Lung microvascular endothelial cell (primary cell): Measurements from ENCODE around the gene OR51V1. TPM values are rescaled to one million over a fixed set of nuclear protein-coding genes. Genes with fewer than 3 reads are reported as not detected.
"Not testable (repeated sequence)": the region's sequence is repeated elsewhere in the genome, so short reads cannot be mapped to it uniquely, and the experiment has no call there.

Experiments used
- DNase-seq, 2 donors: peaks; one replicate each; pipeline versions ENCODE4 v3.0.0 to v3.0.0-alpha.2; 2010; ENCODE audit warnings: low read depth in 2 of 2
- total RNA-seq: library from RNA; depleted of rRNA; stranded (reverse); fragments of >200 nt; gene quantifications from 2 replicates; pipeline ENCODE4 v1.2.1, GENCODE V29; 2014

The OR51V1 gene, protein sequence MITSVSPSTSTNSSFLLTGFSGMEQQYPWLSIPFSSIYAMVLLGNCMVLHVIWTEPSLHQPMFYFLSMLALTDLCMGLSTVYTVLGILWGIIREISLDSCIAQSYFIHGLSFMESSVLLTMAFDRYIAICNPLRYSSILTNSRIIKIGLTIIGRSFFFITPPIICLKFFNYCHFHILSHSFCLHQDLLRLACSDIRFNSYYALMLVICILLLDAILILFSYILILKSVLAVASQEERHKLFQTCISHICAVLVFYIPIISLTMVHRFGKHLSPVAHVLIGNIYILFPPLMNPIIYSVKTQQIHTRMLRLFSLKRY
- not detected in 2 replicates for total RNA-seq

DNA sequence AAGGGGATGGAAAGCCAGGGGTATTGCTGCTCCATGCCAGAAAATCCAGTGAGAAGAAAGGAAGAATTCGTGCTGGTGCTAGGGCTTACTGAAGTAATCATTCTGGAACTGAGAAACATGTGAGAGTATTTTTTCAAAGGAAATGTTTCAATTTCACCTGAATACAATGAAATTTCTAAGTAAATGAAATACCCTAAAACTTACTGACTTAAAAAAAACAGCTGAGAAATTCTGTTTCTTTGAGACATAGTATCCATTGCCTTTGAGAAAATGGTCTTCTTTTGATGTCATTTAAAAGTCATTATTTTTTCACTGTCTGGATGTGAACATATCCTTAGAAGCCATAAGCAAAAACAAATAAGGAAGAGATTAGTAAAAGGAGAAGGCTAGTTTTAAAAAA, at the start of gene OR51V1:
TSS of gene OR51V1 (minus strand) at position 101 of the 400 bp plus-strand sequence. CDS start at position 101, 0 bp downstream.
- no peak for DNase-seq

DNA sequence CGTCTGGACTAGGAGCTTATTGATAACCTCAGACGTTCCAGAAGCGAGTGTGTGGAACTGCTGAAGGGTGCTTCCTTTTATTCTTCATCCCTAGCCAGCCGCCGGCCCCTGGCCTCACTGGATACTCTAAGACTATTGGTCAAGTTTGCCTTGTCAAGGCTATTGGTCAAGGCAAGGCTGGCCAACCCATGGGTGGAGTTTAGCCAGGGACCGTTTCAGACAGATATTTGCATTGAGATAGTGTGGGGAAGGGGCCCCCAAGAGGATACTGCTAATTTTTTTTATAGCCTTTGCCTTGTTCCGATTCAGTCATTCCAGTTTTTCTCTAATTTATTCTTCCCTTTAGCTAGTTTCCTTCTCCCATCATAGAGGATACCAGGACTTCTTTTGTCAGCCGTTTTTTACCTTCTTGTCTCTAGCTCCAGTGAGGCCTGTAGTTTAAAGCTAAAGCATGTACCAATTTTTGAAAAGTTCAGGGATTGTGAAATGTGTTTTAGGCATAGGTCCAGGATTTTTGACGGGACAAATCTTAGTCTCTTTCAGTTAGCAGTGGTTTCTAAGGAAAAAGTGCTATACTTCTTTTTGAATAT, 49.4 kb upstream of the OR51V1 start, which contains the start of gene HBG1:
TSS of gene HBG1 (minus strand) at position 51 of the 590 bp plus-strand sequence. CDS start 53 bp downstream, outside the sequence.
- not testable (repeated sequence) for DNase-seq

DNA sequence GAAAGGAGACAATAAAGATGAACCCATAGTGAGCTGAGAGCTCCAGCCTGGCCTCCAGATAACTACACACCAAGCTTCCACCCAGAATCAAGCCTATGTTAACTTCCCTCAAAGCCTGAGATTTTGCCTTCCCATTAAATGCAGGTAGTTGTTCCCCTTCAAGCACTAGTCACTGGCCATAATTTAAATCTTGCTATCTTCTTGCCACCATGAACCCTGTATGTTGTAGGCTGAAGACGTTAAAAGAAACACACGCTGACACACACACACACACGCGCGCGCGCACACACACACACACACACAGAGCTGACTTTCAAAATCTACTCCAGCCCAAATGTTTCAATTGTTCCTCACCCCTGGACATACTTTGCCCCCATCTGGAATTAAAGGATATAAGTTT, 48.0 kb upstream of the OR51V1 start:
- DNase-seq: not testable (repeated sequence)

DNA sequence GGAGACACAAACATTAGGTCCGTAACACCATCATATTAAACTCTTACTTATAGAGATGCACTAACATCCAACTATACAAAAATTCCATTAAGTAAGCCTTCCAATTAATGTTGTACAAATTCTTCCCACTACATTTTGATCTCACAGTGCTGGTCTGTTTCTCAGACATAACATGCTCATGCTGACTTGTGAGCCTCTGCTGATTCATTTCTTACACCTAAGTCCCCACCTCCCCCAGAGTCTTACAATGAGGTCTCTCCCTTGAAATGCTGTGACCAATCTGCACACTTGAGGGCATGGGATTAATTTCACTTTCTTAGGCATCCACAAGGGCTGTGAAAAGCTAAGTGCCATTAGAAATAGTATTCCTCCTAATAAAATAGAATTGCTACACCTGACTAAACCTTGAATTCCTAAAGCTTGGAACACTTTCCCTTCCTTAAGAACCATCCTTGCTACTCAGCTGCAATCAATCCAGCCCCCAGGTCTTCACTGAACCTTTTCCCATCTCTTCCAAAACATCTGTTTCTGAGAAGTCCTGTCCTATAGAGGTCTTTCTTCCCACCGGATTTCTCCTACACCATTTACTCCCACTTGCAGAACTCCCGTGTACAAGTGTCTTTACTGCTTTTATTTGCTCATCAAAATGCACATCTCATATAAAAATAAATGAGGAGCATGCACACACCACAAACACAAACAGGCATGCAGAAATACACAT, 47.1 kb upstream of the OR51V1 start:
- DNase-seq: no peak

DNA sequence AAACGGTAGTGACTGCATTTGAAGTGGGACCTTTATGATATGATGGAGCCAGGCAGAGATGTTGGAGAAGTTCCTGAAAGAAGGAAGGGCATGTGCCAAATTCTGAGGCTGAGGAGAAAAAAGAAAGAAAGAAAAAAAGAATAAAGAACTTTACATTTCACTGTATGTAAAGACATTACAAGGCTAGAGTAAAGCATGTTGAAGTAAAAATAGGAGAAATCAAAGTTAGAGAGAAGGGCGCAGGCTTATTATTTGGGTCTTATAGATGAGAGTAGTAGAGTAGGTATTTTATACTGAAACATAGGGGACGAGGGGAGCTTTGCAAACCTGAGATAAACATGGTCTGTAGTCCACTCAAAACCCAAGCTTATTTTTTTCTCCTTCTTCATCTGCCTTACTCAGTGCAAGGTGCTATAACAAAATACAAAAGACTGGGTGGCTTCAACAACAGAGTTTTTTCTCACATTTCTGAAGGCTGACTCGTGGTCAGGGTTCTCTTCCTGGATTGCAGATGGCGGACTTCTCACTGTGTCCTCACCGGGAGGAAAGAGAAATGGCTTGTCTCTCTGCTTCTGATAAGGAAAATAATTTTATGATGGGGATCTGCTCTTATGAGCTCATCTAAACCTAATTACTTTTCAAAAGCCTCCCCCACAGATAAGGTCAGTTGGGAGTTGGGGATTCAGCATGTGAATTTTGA, 46.4 kb upstream of the OR51V1 start:
- no peak for DNase-seq

DNA sequence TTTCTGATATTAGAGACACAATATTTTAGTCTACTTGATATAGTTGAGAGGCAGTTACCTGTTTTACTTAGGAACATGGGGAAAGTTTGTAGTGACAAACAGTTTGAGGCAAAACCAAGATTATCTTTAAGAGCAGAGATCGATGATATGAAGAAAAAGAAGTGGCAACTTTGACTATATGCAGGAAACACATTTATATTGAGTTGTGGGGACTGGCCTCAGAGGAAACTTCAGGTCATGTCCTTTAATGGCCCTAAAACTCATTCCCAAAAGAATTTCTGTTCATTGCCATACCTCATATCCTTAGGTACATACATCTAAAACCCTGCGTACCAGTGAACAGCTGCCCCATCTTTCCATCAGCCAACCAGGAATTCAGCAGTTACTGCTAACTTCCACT, 44.7 kb upstream of the OR51V1 start:
- no peak for DNase-seq

DNA sequence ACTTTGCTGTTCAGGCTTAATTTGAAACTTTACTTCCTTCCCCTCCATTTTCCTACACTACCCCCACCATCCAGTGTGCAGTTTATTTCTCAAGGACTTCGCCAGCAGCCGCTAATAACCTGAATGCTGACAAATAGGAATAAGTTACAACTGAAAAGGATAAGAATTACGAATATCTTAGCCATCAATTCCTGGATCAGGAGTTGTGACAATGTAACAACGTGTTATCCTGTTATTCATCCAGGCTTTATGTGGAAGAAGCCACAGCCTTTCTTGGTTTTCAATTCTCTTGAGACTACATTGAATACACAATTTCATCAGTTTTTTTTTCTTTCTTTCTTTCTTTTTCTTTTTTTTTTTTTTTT, 43.3 kb upstream of the OR51V1 start:
- DNase-seq: no peak

DNA sequence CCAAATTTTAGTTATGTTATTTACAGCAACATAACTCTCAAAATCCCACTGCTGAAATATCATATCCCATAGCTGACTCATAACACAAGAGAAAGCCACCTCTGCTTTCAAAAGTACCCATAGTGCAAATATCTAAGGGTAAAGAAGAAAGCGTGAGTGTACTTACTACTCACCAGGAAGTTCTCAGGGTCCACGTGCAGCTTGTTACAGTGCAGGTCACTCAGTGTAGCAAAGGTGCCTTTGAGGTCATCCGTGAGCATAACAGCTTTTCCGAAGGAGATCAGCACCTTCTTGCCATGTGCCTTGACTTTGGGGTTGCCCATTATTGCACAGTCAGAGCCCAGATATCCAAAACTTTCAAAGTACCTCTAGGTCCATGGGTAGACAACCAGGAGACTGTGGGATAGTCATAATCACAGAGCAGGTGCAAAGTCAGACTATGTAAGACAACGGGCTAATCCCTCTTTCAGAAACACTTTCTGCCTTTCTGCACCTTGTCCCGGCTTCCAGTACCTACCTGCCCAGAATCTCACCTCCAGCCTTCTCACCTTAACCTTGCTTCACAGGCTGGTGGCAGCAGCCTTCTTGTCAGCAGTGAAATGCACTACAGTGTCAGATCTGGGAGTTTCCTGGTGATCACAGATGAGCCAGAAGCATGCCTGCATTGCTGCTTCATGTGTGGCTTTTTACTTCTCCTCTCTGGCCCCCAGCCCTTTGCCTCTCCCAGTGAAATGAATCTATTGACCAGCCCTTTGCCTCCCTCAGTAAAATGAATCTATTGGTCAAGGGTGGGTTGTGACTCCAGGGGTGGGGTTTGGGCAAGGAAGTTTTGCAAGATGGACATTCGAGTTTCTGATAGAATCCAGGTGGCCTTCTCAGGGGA, 42.7 kb upstream of the OR51V1 start:
- peak in 1 of 2 donors; percentile 14 for DNase-seq

DNA sequence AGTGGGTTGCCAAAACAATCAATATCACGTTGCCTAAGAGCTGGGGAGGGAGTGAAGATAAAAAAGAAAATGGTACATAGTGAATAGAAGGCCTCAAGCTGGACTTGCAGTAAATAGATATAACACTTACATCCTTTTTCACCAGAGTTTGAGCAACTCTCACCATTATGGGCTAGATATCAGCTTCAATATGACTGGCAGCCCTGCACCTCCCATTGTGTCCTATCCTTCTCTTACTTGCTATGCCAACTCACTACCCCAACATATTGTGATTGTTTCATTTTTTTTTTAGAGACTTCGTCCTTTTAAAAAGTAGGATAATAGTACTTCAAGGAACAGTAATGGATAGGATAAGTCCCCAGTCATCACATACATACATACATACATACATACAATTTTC, 41.7 kb upstream of the OR51V1 start:
- no peak for DNase-seq

DNA sequence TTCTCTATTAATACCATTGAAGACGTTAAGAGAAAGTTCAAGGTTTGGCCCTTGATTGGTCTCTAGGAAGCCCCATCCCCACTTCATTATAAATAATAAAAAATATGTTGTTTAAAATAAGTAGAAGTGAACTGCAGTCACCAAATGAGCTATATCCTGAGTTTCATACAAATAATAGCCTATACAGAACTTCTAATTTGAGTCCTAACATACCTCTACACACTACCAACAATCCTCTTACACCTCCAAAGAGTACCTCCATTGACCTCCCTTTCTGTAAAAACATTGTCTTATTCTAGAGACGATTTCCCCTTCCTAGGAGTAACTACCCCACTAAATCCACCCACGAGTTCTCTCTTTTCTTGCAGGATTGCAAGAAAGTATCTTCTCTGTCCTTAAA, 41.0 kb upstream of the OR51V1 start:
- DNase-seq: no peak

DNA sequence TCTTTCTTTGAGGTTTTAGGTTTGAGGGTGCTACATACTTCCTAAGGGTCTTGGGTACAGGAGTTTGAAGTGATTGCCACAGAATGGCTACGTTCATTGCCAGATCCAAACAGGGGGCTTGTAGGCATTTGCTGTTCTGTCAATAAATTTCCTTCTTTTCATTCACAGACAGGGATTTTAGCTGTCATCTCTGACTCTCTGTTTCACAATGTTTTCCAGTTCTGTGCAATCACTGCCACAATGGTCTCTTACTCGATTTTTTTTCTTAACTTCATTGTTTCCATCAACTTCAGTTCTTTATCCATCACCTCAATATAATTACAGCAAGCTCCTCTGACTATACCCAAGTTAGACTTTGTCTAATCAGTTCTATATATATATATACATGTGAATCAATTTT, 40.0 kb upstream of the OR51V1 start:
- DNase-seq: no peak

DNA sequence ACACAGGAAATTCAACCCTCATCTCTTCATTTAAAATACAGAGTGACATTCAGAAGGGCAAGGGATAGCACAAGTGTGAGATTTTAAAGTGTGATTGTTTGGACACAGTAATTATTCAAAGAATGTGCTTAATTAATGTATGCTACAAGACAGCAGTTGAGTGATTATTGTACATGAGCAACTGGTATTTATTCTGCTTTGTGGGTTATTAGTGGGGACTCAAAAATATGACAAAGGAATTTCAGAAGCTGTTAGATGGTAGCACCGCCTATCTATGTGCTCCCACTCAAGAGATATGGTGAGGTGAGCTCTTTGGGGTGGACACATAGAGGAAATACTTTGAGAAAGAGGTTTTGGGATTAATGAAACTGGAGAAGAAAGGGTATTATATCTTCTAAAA, 39.6 kb upstream of the OR51V1 start:
- DNase-seq: no peak

DNA sequence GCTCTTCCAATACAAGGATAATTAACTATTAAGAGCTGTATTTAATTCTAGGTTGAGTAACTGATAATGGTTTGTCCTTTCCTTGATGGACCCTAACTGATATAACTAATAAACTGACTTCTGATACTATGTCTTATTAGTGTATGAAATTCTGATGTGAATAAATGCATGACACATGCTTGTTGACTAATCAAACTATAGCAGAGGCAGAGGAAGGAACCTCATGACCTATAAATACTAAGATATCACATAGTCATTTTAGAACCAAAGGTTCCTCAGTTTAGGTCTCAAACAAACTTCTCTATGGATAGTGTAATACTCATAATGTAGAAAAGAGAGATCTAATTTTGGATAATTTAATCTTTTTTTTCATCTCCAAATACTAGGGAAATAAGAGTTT, 38.6 kb upstream of the OR51V1 start:
- DNase-seq: peak in 1 of 2 donors; percentile 3

DNA sequence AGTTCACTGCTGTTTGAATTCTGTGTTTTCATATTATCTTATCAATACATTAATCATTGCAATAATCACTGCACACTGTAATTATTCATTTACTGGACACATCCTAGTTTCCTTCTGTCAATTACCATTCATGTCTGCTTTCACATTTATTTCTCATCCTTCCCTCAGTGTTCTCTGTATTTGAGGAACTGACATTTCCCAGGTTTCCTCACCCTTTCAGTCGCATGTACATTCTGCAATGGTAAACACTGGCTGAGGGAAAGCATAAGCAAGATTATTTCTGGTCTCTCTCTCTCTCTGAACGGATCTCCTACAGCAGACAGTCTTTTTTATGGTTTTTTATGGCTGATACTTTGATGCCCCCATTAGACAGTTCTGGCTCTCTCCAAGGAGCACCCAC, 38.0 kb upstream of the OR51V1 start:
- DNase-seq: no peak

DNA sequence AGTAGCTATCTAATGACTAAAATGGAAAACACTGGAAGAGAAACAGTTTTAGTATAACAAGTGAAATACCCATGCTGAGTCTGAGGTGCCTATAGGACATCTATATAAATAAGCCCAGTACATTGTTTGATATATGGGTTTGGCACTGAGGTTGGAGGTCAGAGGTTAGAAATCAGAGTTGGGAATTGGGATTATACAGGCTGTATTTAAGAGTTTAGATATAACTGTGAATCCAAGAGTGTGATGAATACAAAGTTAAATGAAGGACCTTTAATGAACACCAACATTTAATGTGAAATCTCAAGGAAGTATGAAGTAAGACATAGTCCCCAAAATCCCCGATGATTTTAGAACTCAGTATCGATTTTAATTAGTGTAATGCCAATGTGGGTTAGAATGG, 36.9 kb upstream of the OR51V1 start:
- DNase-seq: no peak

DNA sequence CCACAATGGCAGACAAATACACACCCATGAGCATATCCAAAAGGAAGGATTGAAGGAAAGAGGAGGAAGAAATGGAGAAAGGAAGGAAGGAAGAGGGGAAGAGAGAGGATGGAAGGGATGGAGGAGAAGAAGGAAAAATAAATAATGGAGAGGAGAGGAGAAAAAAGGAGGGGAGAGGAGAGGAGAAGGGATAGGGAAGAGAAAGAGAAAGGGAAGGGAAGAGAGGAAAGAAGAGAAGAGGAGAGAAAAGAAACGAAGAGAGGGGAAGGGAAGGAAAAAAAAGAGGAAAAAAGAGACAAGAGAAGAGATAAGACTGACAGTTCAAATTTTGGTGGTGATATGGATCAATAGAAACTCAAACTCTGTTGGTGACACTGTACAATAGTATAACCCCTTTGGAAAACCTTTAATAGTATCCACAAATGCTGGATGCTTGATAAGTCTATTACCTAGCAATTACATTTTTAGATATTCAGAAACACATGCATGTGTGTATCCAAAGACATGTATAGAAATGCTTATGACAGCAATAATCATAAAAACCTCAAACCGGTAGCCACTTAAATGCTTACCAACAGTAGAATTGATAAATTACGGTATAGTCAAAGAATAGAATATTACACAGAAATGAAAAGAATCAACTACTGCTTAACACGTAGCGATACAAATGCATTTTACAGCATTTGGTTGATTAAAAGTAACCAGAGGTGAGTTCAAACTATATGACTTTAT, 35.0 kb upstream of the OR51V1 start:
- no peak for DNase-seq

DNA sequence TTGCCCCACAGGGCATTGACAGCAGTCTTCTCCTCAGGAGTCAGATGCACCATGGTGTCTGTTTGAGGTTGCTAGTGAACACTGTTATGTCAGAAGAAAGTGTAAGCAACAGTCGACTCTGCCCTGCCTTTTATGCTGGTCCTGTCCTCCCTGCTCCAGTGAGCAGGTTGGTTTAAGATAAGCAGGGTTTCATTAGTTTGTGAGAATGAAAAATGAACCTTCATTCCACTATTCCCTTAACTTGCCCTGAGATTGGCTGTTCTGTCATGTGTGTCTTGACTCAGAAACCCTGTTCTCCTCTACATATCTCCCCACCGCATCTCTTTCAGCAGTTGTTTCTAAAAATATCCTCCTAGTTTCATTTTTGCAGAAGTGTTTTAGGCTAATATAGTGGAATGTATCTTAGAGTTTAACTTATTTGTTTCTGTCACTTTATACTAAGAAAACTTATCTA, 33.9 kb upstream of the OR51V1 start, which contains the start of gene HBD:
TSS of gene HBD (minus strand) at position 103 of the 454 bp plus-strand sequence. CDS start at position 53, 50 bp downstream.
- DNase-seq: peak in 1 of 2 donors; percentile 4

DNA sequence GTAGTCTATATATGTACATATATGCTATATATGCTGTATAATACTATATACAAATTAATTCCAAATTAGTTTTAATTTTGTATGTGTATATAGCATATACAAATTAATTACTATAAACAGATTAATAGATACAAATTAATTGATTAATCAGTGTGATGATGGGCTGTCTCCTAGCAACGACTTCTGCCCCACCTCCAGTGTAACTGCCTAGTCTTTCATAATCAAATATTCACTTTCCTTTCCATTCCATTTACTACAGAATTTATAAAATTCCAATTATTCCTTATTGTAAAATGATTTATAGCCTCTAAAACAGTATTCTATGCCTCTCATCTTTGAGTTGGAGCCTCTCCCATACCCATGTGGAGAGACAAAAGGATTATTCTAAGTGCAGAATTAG, 32.8 kb upstream of the OR51V1 start:
- no peak for DNase-seq

DNA sequence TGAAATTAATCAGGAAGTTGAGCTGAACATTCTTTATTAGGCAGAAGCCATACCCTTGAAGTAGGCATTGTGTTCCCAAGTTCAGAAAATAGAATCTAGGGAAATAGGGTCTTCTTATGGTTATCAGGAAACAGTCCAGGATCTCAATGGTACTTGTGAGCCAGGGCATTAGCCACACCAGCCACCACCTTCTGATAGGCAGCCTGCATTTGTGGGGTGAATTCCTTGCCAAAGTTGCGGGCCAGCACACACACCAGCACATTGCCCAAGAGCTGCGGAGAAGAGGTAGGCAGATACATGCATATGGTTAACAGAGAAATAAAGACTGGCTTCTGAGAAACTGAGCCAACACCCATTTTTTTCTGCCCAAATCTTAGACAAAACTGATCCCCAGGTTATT, 32.3 kb upstream of the OR51V1 start:
- no peak for DNase-seq

DNA sequence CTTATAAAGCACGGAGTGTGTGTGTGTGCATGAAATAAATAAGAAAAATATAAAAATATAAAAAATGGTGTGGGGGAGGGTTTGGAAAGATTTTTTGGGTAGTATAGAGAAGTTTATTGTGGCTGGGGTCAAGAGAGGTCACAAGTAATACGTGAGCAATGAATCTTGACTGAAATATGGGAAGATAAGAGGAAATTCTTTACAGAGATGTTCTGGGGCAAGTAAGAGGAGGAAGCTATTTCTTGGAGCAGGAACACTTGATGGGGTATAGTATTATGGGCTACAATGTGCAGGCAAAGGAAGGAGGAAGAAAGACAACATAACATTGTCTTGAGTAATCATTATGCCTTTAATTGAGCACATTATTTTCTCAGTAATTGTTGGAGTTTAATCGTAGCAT, 31.7 kb upstream of the OR51V1 start:
- no peak for DNase-seq
